Measurements from ENCODE around the gene LCLAT1.

LCLAT1 gene

GRCh38 chr2:30688956-30689401 is 241.9 kb downstream of the LCLAT1 start:
- no peaks in the 10 kb centered on the region for H3K79me2 ChIP-seq (ENCODE audit: insufficient read depth, low read length)
- H3K36me3 ChIP-seq (ENCODE audit: low read length) = no peaks in the 10 kb centered on the region
- no peak overlapping the region for H2AFZ ChIP-seq (ENCODE audit: low read depth, low read length, severe bottlenecking)
- H4K20me1 ChIP-seq (ENCODE audit: low read depth, low read length) = no peaks in the 10 kb centered on the region
- H3K9me3 ChIP-seq (ENCODE audit: insufficient read depth, low read length) = no peaks in the 10 kb centered on the region
- no peaks in the 10 kb centered on the region for H3K27me3 ChIP-seq (ENCODE audit: low read length)
- H3K9ac ChIP-seq (ENCODE audit: low read length) = no peak overlapping the region
- H3F3A ChIP-seq (ENCODE audit: insufficient read depth) = no peaks in the 10 kb centered on the region
- H3K9me2 ChIP-seq (replicated peaks; ENCODE audit: insufficient read depth, low read length) = no peaks in the 10 kb centered on the region
- TF ChIP-seq EZH2phosphoT487 (conservative IDR thresholded peaks at IDR 0.05; ENCODE audit: low read length) (no peak), CTCF (IDR thresholded peaks at IDR 0.05; ENCODE audit: insufficient read depth, low read length, poor library complexity, severe bottlenecking) (no peak)
- H3K4me3 ChIP-seq (ENCODE audit: insufficient read depth, low read length, poor library complexity, severe bottlenecking) = no peak overlapping the region
- no peak overlapping the region for H3K4me2 ChIP-seq (ENCODE audit: low read depth, low read length, poor library complexity, severe bottlenecking)
- H3K27ac ChIP-seq (ENCODE audit: low read depth, low read length) = no peak overlapping the region

GRCh38 chr2:30689496-30690125 is 242.6 kb downstream of the LCLAT1 start:
- no peak overlapping the region for H3K4me3 ChIP-seq (ENCODE audit: insufficient read depth, low read length, poor library complexity, severe bottlenecking)
- no peaks in the 10 kb centered on the region for H3K36me3 ChIP-seq (ENCODE audit: low read length)
- H3K79me2 ChIP-seq (ENCODE audit: insufficient read depth, low read length) = no peaks in the 10 kb centered on the region
- H4K20me1 ChIP-seq (ENCODE audit: low read depth, low read length) = no peaks in the 10 kb centered on the region
- no peak overlapping the region for H2AFZ ChIP-seq (ENCODE audit: low read depth, low read length, severe bottlenecking)
- H3F3A ChIP-seq (ENCODE audit: insufficient read depth) = no peaks in the 10 kb centered on the region
- H3K9me2 ChIP-seq (replicated peaks; ENCODE audit: insufficient read depth, low read length) = no peaks in the 10 kb centered on the region
- no peak overlapping the region for H3K27ac ChIP-seq (ENCODE audit: low read depth, low read length)
- no peaks in the 10 kb centered on the region for H3K9me3 ChIP-seq (ENCODE audit: insufficient read depth, low read length)
- no peak for TF ChIP-seq CTCF (IDR thresholded peaks at IDR 0.05; ENCODE audit: insufficient read depth, low read length, poor library complexity, severe bottlenecking)
- TF ChIP-seq EZH2phosphoT487 (conservative IDR thresholded peaks at IDR 0.05; ENCODE audit: low read length) = no peak
- no peaks in the 10 kb centered on the region for H3K27me3 ChIP-seq (ENCODE audit: low read length)
- no peak overlapping the region for H3K9ac ChIP-seq (ENCODE audit: low read length)
- no peak overlapping the region for H3K4me2 ChIP-seq (ENCODE audit: low read depth, low read length, poor library complexity, severe bottlenecking)

GRCh38 chr2:30690126-30690561 is 243.1 kb downstream of the LCLAT1 start:
- H3K9me3 ChIP-seq (ENCODE audit: insufficient read depth, low read length) = no peaks in the 10 kb centered on the region
- TF ChIP-seq CTCF (IDR thresholded peaks at IDR 0.05; ENCODE audit: insufficient read depth, low read length, poor library complexity, severe bottlenecking) (no peak), EZH2phosphoT487 (conservative IDR thresholded peaks at IDR 0.05; ENCODE audit: low read length) (no peak)
- no peaks in the 10 kb centered on the region for H4K20me1 ChIP-seq (ENCODE audit: low read depth, low read length)
- no peak overlapping the region for H3K4me2 ChIP-seq (ENCODE audit: low read depth, low read length, poor library complexity, severe bottlenecking)
- no peak overlapping the region for H3K9ac ChIP-seq (ENCODE audit: low read length)
- H3F3A ChIP-seq (ENCODE audit: insufficient read depth) = no peaks in the 10 kb centered on the region
- no peaks in the 10 kb centered on the region for H3K79me2 ChIP-seq (ENCODE audit: insufficient read depth, low read length)
- H3K27ac ChIP-seq (ENCODE audit: low read depth, low read length) = no peak overlapping the region
- no peaks in the 10 kb centered on the region for H3K36me3 ChIP-seq (ENCODE audit: low read length)
- no peak overlapping the region for H2AFZ ChIP-seq (ENCODE audit: low read depth, low read length, severe bottlenecking)
- no peak overlapping the region for H3K4me3 ChIP-seq (ENCODE audit: insufficient read depth, low read length, poor library complexity, severe bottlenecking)
- H3K27me3 ChIP-seq (ENCODE audit: low read length) = no peaks in the 10 kb centered on the region
- H3K9me2 ChIP-seq (replicated peaks; ENCODE audit: insufficient read depth, low read length) = no peaks in the 10 kb centered on the region
